HT-29 (cell line): Measurements from ENCODE around the gene RAD18. TPM values are rescaled to one million over a fixed set of nuclear protein-coding genes. Genes with fewer than 3 reads are reported as not detected.

ENCODE experiments used
- DNase-seq: peaks from one replicate; pipeline ENCODE4 v3.0.0-alpha.2; 2015; ENCODE audit warnings: low spot score
- total RNA-seq: library from RNA; depleted of rRNA; stranded (reverse); fragments of >200 nt; shearing (Covaris generic); gene quantifications from 2 replicates; pipeline ENCODE4 v1.2.3, GENCODE V29; 2014; rRNA removed

RAD18 gene, protein sequence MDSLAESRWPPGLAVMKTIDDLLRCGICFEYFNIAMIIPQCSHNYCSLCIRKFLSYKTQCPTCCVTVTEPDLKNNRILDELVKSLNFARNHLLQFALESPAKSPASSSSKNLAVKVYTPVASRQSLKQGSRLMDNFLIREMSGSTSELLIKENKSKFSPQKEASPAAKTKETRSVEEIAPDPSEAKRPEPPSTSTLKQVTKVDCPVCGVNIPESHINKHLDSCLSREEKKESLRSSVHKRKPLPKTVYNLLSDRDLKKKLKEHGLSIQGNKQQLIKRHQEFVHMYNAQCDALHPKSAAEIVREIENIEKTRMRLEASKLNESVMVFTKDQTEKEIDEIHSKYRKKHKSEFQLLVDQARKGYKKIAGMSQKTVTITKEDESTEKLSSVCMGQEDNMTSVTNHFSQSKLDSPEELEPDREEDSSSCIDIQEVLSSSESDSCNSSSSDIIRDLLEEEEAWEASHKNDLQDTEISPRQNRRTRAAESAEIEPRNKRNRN
- 3.8 and 12.8 TPM in 2 replicates for total RNA-seq

DNA sequence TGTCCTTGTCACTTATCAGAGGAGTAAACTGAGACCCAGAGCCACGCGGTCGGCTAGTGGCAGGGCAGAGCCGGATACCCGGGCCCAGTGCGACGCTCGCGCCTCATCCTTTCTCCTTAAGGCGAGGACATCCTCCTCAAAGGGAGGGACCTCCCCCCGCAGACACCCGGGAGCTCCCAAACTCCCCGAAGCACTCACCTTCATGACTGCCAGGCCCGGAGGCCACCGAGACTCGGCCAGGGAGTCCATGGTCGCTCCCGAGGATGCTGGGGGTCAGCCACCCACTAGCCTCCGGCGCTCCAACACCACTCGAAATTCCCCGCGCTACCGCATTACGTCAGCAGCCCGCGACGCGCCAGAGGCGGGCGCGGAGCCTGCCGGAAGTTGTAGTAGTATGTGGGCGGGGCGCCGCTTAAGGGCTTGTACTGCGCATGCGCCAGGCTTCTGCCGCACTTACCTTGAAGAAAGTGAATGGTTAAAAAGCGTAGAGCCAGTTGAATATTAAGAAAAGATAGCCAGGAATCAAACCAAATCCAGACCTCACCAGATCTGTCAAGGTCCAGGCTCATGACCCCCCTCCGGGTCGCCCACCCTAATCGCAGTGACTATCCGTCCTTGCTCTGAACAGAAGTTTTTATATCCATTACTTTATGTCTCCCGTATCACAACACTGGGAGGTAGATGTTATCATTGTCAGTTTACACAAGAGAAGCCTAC, at the start of gene RAD18:
Gene RAD18 (minus strand): TSS at position 336 of the 717 bp plus-strand sequence. CDS start 87 bp downstream, at position 249.
- peak; percentile 91 for DNase-seq

- no peak for DNase-seq
Observed at GRCh38 chr3:9012521-9012920, 49.2 kb upstream of the RAD18 start.

GRCh38 chr3:9009976-9010545, 46.8 kb upstream of the RAD18 start:
- no peak for DNase-seq

DNA sequence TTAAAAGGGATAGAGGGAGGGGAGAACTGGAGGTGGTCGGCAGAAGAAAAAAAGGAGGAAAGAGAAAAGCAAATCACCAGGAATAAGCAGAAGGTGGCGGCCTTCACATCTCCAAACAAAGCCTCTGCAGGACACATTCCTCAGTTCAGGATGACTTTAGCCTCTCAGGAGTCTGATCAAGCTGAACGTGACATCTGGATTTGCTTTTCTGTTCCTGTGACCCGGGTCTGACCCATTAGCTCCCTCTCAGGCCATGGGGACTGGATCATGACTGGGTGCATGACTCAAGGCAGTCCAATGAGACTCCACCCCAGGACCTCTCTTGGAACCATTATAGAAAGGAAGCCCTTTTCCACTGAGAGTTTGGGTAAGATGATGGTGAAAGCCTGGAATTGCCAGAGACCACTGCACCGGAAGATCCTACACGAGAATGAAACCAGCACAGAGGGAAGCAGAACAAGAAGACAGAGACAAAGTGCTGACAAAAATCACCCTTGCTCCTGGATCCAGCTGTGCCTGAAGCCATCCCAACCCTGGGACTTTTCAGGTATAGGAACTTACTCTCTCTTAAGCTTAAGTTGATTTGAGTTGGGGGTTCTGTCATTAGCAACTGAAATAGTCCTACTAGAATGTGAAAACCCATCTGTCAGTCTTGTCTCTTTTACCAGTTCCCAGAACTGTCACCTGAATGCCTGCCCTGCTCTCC, 45.4 kb upstream of the RAD18 start:
- DNase-seq, result no peak

DNA sequence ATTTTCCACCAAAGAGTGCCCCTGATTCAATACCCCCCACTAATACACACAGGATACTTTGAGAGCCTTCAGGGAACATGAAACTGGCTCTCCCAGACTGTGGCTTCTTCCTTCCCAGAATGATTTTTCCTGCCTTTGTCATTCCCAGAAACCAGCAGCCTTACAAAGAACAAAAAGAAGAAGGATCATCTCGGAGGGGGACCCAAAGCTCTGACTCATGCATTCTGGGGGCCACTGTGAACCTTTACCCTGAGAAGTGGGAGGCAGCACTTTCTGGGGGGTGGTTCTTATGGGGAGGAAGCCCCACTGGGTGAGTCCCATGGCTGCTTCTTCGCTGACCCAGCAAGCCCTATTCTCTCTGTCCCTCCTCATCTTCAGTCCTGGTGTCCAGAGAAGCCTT, 44.7 kb upstream of the RAD18 start:
- DNase-seq, result no peak

DNA sequence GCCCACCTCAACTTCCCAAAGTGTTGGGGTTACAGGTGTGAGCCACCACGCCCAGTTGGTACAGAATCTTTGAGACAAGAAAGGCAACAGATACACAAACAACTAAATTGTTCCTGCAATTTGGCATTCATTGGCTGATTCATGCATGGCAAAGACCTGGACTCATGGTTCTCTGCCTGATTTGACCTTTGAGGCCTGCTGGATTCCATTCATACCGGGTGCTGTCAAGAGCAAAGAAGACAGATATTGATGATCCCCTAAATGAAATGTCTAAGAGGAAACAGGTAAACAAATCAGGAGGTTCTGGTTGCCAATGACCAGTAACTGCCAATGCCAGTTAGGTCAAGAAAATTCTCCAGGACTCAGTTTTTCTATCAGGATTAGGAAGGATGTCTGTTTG, 43.9 kb upstream of the RAD18 start:
- no peak for DNase-seq

GRCh38 chr3:9000041-9000440, 36.8 kb upstream of the RAD18 start:
- no peak for DNase-seq

GRCh38 chr3:8997151-8997550, 33.9 kb upstream of the RAD18 start:
- no peak for DNase-seq

DNA sequence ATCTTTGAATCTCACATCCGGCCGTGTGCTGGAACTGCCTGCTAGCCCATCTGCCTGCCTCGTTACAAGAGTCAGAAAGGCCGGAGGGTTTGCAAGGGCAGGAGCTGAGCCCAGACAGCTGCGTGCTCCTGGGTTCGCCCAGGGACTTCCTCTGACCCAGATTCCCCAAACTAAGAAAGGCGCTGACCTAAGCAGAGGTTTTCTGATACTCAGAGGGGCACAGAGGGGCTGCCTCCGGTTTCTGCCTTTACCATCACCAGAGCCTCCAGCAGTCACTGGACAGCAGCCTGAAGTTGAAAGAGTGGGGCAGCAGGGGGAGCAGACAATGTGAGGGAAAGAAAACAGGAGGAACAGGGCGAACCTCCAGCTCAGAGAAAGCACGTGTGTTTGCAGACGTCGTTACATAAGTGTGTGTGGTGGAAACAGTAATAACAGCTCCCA, 33.4 kb upstream of the RAD18 start:
- DNase-seq, result peak; percentile 15

- DNase-seq, result no peak
Observed at GRCh38 chr3:8996216-8996615, 32.9 kb upstream of the RAD18 start.

DNA sequence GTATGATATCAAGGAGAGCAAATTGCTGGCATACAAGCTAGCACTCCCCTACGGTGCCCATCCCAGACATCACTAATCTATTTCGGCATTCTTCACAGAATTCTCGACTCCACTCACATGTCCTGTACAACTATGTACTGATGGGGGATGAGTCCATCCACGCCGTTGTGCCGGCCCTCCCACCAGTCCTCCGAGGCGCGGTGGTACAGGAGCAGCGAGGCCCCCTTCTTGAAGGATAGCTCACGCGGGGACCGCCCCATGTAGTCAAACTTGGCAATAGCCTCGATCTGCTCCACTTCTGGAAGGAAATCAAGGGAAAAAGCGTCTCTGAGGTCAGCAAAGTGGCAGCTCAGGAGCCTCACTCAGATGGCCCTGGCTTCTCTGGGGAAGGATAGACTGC, 31.0 kb upstream of the RAD18 start:
- no peak for DNase-seq

GRCh38 chr3:8993331-8993730, 30.1 kb upstream of the RAD18 start:
- DNase-seq, result no peak

DNA sequence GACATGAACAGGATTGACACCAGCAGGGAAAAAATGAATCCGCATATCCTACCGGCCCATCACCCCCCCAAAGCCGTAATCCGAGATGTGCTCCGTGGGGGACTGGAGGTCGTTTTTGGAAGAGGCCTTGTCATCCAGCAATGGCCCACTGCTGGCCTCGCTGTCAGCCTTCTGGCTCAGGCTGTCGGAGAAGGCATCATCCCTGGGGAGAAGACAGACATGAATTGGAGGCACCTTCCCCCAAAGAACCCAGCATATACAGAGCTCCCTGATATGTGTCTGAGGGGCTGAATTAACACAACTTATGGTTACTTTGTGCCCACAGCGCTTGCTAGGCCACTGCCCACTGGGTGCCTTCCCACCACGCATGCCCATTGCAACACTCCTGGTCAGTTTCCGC, 29.6 kb upstream of the RAD18 start:
- DNase-seq, result no peak

- no peak for DNase-seq
Observed at GRCh38 chr3:8992199-8992598, 28.9 kb upstream of the RAD18 start.

GRCh38 chr3:8990266-8991215, 27.3 kb upstream of the RAD18 start:
- DNase-seq, result no peak

- no peak for DNase-seq
Observed at GRCh38 chr3:8988791-8989558, 25.7 kb upstream of the RAD18 start.

DNA sequence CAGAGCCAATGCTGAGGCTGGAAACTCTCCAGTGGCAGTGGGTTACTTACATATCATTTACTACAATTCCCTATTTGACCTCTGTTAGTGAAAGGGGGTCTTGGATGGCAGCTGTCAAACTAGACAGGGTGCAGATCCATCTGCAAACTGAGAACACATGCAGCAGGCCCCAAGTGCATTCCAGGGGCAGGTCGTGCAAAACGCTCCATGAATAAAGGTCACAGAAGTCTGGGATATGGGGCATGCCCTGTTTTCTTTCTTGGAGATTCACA, 25.0 kb upstream of the RAD18 start:
- DNase-seq, result no peak

DNA sequence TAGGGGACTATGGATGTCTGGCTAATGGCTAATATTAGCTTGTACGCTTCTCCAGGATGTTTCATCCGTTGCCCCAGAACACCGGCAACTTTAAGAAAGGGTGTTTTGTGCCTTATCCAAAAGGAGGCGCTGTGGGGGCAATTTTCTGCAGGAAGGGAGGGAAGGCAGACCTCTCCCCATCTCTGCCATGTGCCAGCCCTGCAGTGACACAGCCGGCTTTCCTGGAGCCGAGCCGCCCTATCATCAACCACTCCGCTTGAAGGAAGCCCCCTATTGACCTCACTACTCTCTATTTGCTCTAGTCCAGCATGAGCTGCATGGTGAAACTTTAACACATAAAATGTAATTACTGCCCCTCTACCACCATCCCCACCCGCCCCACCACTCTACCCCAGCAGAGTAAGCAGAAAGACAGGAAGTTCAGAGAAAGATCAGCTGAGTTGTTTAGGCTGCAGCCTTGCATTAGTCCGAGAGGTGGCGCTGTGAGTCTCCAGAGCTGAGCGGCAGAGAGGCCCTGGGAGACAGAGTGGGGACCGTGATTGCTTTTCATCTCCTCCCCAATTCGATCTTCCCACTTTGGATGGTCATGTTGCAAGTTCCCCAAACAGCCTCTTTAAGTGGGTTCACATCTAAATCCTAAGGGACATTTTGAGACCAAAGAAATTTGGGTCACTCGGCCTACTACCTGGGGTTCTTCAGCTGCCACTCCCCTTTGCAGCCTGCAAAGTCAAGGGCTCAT, 24.5 kb upstream of the RAD18 start:
- DNase-seq, result peak; percentile 34

DNA sequence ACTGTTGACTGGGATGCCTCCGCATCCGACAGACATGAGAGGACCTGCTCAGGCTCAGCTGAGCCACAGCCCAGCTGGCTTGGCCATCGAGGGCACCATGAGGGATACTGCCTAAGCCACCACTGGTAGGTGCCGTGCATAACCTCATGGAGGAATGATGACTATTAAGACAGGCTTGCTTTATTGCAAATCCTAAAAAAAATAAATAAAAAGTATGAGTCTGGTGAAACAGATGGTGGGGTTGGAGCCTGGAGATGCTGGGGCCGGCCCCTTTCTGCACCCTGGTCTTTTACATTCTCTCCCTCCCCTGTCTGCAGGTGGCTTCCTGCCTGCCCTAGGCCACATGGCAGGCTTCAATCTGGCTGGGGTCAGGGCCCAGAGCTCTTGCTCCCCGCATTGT, 24.0 kb upstream of the RAD18 start:
- no peak for DNase-seq
